Measurements from ENCODE around the gene PXMP2.

Gene PXMP2

DNA sequence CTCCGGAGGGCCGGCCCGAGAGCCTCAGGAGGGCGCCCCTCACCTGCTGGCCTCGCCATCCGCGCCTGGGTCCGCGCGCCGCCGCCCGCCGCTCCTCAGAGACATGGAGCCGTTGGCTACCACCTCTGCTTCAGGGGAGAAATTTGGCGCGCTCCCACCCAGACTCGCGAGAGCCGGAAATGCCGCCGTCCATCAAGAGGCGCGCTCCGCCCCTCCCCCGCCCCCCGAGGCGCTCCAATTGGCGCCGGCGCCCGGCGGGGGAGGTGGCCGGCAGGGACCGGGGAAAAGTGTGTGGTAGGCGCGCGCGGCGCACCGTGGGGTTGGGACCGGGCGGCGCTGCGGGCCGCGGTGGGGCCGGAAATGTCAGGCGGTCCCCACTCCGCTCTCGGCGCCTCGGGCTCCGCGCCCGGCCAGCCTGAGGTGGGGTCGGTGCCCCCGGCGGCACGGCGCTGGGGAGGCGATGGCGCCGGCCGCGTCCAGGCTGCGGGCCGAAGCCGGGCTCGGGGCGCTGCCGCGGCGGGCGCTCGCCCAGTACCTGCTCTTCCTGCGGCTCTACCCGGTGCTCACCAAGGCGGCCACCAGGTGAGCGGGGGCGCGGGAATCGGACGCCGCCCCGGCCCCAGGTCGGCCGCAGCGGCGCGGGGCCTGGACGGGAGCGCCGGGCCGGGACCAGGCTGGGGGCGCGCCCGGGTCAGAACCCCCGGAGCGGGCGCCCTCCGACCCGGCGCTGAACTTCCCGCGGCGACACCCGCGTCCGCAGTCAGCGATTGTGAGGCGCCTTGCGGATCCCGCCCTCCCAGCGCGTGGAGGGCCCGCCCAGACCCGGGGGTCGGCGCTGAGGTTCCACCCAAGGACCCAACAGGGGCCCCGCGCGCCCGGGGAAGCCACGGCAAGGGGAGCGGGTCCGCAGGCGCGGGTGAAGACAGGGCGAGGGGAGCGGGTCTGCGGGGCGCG, at the start of gene PXMP2, which contains the start of gene POLE:
TSS of gene PXMP2 (plus strand) at position 377 of the 954 bp plus-strand sequence. CDS start at position 461, 84 bp downstream.
TSS of gene POLE (minus strand) at position 132 of the 954 bp plus-strand sequence. CDS start at position 105, 27 bp downstream.
- peak; percentile 81 for DNase-seq

DNA sequence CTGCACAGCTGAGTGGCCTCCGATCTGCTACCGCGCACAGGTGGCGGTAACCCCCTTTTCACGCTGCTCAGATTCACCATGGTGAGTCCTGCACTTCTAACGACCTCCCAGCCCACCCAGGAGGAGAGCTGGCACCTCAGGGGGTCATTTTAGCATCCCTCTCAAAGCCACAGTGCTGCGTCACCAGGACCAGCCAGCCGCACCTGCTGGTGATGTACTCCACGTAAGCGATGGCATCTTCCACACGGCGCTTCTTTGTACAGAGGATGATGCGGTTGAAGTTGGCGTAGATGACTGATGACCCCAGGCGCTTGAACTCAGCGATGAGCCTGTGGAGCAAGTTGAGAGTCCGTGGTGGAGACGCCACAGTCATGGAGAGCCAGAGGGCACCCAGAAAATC, 49.6 kb upstream of the PXMP2 start:
- no peak for DNase-seq

DNA sequence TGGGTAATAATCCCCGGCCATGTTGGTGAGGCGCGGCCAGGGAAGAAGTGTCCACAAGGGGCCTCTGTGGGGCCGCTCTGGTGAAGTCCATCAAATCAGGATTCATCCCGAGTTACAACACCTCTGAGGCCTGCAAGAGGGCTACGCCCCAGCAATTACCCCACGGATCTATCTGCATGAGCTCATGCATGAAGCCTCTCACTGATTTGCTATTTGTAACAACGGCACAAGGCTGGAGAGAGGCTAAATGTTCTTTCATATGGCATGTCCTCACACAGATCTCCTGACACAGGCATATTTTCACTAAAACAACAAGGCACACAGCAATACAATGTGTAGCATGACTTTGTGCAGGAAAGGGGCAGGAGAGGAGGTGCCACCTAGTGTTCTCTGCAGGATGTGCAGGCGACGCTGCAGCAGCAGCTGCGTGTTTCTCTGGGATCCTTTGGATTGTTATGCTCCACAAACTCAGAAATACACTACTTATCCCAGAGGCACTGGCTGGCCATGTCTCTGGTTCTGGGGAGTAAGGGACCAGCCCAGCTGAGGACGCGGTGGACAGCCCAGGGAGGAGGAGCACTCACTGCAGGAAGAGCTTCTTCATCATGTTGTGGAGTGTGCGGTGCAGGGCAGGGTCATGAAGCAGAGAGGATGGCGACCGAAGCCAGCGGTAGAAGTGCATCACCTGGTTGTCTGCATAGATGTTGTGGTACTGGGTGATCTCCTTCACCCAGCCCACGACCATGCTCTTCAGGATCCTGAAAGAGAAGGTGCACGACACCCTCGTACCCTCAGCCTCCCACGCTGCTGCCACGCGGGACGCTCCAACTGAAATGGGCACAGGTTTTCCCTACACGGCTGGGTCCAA, 48.6 kb upstream of the PXMP2 start:
- no peak for DNase-seq

DNA sequence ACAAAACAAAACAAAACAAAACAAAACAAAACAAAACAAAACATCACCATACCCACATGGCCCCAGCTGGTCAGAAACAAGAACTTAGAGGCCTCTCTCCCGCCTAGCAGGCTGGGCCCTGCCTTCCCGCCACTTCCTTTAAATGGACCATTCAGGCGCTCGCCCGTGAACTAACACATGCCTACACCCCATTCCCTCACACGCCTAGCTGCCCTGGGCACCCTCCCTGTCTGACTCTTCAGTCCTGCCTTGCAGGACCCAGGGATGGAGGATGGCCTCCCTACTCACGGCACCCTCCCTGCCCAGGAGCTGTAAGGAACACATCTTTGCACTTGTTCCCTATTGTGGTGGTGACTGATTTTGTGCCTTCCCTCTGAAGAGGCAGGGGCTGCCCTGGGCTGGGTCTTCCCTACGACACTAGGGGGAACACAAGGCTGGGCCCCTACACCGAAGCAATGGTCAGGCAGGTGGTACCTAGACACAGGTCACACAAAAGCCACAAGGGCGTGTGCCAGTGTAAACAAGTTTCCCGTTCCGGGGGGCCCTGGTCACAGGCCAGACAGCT, 47.3 kb upstream of the PXMP2 start:
- DNase-seq, result no peak

DNA sequence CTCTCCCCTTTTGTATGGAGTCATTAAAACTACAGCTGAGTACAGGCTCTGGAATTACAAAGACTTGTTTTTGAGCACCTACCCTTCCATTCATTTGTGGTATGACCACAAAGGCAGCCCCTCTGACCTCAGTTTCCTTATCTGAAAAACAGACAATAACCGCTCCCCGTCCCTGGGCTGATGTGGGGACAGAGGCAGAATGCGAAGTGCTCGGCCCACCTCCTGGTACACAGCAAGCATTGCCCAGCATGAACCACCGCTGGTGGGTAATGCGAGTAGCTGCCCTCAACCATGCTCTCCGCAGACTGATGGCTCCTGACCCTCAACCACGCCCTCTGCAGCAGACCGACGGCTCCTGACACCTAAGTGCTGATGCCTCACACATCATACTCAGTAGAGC, 46.5 kb upstream of the PXMP2 start:
- DNase-seq, result no peak

DNA sequence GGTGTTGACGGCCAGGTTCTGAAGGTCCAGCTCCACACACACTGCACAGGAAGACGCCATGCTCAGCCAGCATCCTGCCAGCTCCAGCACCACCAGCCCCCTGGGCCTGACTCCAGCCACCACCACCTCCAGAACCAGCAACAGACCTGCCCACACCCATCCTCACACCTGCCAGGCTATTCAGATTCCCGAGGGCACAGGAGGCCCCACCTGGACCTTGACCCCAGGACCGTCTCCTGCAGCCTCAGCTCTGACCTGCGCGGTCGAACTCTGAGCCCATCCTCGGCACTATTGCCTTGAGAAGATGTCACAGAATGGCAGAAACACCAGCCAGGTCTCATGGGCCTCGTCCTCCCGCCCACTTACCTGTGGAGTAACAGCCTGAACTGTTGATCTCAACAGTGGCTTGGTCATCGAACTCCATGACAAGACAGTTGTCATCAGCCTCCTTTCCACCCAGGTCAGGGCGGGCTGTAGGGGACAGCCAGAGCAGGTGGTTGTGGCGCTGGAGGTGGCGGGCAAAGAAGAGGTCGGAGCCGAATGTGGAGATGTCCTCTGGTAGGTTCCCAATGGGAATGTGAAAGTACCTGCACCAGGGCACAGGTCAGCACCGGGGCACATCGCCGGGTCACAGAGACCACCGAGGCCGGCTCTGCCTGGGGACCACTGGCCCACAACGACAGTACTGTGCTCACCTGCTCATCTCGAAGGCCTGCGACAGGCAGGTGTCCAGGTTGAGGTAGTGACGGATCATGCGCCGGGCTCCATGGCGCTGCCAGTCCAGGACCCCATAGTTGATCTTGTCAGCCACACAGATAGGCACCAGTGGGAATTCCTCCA, 45.4 kb upstream of the PXMP2 start:
- DNase-seq, result no peak

DNA sequence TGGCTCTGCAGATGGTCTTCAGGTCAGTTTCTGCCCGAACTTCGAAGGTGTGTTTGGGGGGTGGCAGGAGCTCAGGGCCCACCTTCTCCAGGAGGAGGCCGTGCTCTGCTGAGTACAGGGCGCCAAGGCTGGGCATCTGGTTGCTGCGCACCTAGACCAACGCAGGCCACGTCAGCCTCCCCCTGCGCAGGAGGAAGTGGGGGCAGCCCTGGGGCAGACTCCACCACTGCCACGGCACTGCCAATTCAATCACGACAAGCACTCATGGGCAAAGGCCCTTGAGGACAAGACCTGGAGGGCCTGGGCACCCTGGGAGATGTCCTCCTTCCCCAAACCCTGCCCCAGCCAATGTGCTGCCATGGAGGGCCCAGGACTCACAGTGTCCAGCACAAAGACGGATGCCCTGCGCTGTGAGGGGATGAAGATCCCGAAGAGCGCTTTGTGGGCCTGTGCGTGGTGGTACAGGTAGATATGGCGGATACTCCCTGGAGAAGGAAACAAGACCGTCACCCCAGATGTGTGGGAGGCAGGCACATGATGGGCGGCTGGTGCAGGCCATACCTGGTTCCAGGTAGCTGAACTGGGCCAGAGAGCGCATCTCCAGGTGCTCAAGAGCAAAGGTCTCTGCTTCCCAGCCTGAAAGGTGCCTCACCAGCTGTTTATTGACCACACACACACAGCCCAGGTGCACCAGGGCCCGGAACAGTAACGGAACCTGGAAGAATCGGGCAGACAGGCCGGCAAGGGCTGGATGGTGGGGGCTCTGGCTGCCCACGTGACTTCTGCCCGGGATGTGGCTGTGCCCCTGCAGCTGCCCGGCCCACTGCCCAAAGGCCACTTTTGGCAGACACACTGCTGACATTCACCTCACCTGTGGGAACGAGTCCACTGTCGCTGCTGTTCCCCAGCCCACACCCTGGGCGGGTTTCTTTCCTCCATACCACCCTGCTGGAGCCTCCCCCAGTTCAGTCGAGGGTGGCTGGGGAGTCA, 44.2 kb upstream of the PXMP2 start:
- DNase-seq, result no peak

DNA sequence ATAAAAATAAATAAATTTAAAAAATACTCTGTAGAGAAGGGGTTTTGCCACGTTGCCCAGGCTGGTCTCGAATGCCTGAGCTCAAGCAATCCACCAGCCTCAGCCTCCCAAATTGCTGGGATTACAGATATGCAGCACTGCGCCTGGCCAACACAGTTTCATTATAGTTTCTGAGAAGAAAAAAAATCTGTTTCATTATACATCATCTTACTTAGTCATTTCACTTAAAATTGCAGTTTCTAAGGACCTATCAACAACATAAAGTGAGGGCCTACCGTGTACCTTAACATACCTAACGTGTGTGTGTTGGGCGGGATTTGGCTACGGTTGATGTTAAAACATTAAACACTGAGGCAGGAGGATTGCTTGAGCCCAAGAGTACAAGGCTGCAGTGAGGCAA, 40.5 kb upstream of the PXMP2 start:
- no peak for DNase-seq

DNA sequence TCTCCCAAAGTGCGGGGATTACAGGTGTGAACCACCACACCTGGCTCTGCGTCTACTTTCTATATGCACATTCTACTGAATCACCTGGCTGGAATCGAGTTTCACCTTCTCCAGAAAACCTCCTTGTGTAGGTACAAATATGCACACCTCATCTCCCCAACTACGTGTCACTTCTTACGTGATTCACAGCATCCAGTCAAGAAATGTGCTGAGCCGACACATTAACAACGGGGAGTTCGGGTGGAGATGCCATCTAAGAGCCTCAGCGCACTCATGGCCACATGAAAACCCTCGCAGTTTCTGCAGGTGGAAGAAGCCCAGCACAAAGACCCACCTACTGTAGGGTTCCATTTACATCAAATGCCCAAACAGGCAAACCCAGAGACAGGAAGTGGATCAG, 39.5 kb upstream of the PXMP2 start:
- no peak for DNase-seq

DNA sequence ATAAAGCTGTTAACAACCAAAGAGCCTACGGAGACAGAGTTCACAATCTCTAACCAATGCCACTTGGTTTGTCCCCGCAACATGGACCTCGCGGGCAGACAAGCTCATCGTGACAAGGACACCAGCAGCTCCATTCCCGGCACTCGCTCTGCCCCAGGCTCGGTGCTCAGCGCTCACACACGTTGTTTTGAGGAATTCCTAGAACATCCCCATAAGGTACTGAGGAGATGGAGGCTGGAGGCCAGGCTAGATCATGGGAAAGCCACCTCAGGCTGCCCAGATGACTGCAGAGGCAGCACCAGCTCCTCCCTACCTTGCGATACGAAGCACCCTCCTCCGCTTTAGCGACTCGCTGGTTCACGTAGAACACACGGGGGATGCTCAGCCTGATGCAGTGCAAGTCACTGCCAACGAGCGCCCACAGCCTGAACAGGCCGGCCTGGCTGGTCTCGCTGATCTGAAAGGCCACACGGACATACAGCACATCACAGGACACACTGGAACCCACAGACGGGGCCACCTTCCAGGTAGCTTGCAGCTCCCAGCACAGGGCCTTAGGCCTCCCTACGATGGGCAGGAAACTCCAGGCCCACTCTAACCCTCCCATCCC, 38.7 kb upstream of the PXMP2 start:
- no peak for DNase-seq

DNA sequence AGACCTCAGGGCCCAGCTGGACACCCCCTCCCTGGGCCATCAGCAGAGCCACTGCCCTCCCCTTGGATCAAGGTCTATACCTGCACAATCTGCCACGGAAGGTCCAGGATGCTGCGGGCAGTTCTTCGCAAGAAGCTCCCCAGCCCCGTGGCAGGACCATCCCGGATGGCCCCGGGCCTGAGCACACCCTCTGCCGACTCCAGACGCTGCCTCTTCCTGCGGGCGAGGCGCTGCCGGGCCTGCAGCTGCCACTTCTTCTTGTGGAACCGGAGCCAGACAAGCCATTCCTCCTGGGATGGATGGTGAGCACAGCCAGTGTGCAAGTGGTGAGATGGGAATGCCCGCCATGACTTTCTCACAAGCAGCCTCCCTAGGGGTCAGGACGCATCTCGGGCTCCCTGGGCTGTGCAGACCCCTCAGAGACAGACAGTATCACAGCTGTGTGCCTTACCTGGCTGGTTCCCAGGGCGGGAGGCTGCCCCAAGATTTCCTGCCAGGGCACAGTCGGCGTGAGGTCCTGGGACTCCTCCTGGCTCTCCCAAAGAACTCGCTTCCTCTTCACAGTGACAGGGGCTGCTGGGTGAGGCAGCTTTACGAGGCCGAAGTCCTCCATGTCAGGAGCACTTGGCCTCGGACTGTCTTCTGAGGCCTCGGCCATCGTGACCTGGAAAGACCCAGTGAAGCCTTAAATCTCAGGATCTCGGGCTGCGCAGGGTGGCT, 38.0 kb upstream of the PXMP2 start:
- DNase-seq, result no peak

DNA sequence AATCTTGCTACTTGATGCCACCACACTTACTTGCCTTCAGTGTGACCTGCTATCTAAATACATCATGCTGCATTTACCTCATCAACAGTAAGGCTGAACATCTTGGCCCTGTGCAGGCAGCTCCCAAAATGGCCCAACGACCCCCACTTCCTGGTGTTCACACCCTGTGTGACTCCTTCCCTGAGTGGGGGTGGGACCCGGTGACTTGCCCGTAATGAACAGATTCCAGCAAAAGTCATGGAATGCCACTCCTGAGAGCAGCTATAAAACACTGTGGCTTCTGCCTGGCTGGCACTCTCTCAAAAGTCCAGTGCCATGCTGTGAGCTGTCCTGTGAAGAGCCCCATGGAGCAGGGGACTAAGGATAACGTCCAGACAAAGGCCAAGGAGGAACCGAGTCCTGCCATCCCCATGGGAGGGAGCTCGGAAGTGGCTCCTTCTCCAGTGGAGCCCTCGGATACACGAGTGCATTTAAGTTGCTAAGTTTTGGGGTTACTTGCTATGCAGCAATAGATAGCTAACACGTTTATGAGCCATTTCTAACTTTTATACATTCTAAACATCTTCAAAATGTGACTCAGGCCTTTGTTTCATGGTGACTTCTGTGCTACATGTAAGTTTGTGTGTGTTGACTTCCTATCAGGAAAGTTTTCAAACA, 35.8 kb upstream of the PXMP2 start:
- DNase-seq, result no peak

DNA sequence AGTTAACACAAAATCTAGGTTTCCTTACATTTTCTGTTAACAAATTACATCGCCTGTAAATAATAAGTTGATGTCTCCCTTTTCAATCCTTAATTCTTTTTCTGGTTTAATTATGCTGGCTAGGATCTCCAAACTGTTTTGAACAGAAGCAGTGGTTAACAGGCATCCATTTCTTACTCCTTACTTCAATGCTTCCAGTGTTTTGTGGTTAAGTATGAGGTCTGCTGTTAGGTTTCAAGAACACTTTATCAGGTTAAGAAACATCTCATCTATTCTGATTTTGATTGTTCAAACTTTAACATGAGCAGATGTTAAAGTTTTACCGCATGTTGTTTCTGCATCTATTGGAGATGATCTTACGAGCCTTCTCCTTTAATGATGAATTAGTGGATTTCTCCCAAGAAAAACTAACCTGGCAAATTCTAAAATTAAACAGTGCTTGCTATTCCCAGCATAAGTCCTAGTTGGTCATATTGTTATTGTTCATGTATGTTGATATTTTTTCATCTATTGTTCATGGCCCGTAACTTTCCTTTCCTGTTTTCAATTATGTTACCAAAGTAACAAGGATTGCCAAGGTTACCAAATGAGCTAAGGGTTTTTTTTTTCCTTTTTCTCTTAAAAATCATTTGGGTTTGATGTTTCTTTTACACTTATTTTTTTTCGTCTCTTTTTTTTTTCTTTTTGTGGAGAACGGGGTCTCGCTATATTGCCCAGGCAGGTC, 33.7 kb upstream of the PXMP2 start:
- no peak for DNase-seq

DNA sequence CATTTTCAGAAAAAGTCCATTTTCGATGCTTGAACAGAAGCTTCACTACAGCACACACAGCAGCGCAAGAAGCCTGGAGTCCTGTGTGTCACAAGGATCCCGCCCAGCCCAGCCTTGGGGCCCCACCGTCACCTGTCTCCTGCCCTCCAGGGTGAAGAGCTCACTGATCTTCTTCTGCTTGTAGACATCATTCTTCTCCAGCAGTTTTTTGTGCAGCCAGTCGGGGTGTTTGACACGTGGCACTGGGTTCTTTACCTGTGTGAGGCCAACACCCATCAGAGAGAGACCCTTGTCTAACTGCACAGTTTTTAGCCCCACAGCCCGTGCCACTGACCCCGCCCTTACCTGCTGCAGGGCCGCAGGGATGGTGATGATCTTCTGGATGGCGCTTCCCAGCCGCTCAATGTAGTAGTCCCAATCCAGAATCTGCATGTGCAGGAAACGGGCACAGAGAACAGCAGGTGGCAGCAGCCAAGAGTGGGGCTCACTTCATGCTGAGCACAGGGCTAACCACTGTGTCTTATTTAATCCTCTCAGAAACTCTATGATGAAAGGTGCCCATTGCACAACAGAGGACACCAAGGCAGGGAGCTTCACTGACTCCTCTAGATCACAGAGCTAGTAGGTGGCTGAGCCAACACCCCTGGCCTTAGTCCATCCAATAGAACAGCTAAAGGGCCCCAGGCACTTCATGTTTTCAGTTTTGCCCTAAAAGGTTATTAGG, 30.2 kb upstream of the PXMP2 start:
- DNase-seq, result no peak

DNA sequence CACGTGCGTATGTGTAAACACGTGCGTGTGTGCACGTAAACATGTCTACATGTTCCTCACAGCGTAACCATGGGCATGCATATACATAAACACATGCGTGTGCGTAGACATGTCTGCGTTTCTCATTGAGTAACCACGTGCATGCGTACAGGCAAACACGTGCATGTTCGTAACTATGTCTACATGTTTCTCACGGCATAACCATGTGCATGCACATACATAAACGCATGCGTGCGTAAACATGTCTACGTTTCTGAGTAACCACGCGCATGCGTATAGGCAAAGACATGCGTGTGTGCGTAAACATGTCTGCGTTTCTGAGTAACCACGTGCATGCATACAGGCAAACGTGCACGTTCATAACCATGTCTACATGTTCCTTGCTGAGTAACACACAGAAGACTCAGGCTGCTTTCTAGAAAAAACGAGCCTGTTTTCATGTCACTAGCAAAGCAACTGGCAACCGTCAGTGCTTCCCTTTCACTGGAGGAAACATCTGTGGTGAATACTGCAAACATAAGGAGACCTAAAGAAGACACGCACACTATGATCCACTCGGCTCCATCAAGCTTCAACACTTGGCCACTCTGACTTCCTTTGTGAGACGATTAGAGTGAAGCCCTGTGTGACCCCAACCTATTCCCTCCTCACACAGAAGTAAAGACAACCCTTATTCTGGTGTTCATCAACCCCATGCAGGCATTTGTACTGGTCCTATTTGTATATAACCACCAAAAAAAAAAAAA, 29.1 kb upstream of the PXMP2 start:
- DNase-seq, result no peak

DNA sequence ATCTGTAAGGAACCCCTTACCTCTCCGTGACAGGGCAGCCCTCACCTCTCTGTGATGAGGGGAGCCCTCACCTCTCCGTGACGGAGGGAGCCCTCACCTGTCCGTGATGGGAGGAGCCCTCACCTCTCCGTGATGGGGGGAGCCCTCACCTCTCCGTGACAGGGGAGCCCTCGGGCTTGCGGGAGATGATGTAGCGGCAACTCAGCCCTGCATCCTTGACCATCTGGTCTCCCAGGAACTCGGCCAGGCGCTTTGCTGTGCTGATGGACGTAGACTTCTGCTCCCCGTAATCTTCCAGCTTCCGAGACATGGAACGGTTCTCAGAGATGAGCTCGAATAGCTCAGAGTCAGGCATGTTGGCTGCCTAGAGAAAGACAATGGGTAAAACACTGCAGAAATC, 28.2 kb upstream of the PXMP2 start:
- no peak for DNase-seq

DNA sequence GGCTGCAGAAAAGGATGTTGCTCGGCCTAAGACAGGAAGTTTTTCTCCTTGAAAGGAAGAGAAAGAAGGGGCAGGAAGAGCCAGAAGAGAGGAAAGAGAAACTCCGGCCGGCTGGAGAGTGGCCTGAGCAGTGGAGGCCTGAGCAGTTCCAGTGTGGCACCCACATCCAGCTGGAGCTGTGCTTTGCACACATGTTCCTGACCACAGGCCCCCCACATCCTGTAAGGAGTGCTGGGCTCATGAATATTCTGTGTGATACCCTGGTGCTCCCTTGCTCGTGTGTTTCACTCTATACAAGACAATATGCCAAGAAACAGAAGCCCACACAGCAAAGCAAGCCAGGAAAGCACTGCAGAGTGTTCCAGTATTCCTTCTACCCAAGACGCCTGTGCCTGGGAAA, 27.3 kb upstream of the PXMP2 start:
- no peak for DNase-seq
